Activated B cell treated with CpG ODN at 0.5 μM for 24 hours (primary cell): Measurements from ENCODE around the gene CSF1. TPM values are rescaled to one million over a fixed set of nuclear protein-coding genes. Genes with fewer than 3 reads are reported as not detected.

Experiments
- ATAC-seq: fragments of 200-7000 bp; cut with Tn5 transposase; one replicate; pipeline ENCODE4 v1.10.0; 2021; ENCODE audit warnings: low read depth, mild to moderate bottlenecking, moderate library complexity
- CTCF ChIA-PET: fragments of 350-600 bp; sonication (Branson Sonifier 250); formaldehyde crosslinking; loops from one replicate; lab custom pipeline; 2021; ENCODE audit warnings: antibody characterized with exemption; lab: Charles Lee
- POLR2A ChIA-PET: fragments of 350-600 bp; sonication (Branson Sonifier 250); formaldehyde crosslinking; loops from one replicate; lab custom pipeline; 2021; ENCODE audit warnings: antibody characterized with exemption; lab: Charles Lee
- DNase-seq: peaks from one replicate; pipeline ENCODE4 v3.0.0; 2022
- H3K27ac Mint-ChIP-seq: one replicate; pipeline ENCODE4 v1.8.0; 2020; ENCODE audit warnings: mixed read lengths
- H3K27me3 Mint-ChIP-seq: one replicate; pipeline ENCODE4 v1.8.0; 2021; ENCODE audit warnings: mixed read lengths
- H3K36me3 Mint-ChIP-seq: one replicate; pipeline ENCODE4 v1.8.0; 2021; ENCODE audit warnings: low read depth, mixed read lengths
- H3K4me1 Mint-ChIP-seq: one replicate; pipeline ENCODE4 v1.8.0; 2021; ENCODE audit warnings: mixed read lengths
- H3K4me3 Mint-ChIP-seq: one replicate; pipeline ENCODE4 v1.8.0; 2020; ENCODE audit warnings: mild to moderate bottlenecking, mixed read lengths
- H3K9me3 Mint-ChIP-seq: one replicate; pipeline ENCODE4 v1.8.0; 2020; ENCODE audit warnings: mixed read lengths
- intact Hi-C: fragments of 100-400 bp; cut with micrococcal nuclease; formaldehyde crosslinking; loops from one replicate; pipeline ENCODE4 v1.15.1; 2024
- total RNA-seq: library from RNA; stranded (reverse); gene quantifications from 2 replicates; pipeline ENCODE4 v1.2.3, GENCODE V29; 2022
- TF ChIP-seq, protein P1 (sequence below): fragments of 200-600 bp; IDR thresholded peaks from one replicate; pipeline ENCODE4 v1.8.0; 2022; ENCODE audit warnings: antibody characterized with exemption, mild to moderate bottlenecking

CSF1 gene
- total RNA-seq, 1 donor from 2014 or later: 2.0 TPM

DNA sequence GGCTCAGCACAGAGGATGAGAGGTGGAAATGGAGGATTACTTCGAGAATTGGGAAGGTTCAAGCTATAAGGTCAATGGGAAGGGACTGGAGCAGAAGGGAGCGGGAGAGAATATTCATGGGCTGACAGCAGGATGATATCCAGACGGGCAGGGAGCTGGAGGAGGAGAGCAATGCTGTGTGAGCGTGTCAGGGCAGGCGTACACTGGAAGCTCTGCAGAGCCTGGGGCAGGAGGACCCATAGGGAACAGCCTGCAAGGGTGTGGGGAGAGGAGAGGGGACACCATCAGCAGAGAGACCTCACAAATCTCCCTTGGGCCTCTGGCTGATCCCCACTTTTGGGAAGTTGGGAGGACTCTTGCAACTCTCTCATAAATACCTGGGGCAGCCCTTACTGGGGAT is 13.7 kb downstream of the CSF1 start:
- no peak overlapping the region for H3K4me3 Mint-ChIP-seq

DNA sequence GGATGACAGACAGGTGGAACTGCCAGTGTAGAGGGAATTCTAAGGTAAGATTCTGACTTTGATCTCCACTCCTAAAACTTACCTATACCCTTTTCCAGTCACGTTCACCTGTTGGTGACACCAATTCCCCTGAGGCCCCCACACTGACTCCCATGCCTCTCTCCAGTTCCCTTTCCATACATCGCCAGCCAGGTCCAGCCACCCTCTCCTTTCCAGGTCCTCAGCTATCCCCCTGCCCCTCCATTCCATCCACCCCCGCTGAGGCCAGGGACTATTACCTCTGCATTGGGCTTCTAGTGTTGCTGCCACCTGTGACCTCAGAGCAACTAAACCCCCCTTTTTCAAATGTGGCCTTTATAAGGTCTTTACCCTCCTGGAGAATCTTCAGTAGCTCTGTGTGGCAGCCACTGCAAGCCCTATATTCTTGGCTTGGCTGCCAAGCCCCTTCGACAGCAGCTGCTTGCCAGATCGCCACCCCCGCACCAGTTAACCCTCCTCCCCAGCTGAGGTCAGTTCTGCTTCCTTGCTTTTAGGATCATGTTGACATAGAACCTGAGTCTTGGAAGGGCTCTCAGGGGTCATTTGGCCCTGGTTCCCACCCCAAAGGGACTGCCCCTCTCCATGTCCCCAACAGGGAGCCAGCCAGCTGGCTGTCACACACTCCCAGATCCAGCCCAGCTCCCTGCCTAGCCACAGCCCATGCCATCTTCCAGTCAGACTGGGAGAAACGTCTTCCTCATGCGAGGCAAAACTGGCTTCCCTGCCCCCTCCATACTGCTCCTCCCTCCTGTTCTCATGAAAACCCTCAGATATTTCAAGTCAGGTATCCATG is 14.7 kb downstream of the CSF1 start:
- POLR2A ChIA-PET: no interaction called here
- H3K27me3 Mint-ChIP-seq: no peaks in the 10 kb centered on the region
- CTCF ChIA-PET: no interaction called here
- no peaks in the 10 kb centered on the region for H3K9me3 Mint-ChIP-seq
- H3K4me1 Mint-ChIP-seq: no peaks in the 10 kb centered on the region
- H3K36me3 Mint-ChIP-seq: peaks cover 3% of the 10 kb centered on the region
- ATAC-seq: no peak
- intact Hi-C loops: no loop called here
- H3K27ac Mint-ChIP-seq: no peak overlapping the region
- DNase-seq: no peak
- TF ChIP-seq, protein P1, sequence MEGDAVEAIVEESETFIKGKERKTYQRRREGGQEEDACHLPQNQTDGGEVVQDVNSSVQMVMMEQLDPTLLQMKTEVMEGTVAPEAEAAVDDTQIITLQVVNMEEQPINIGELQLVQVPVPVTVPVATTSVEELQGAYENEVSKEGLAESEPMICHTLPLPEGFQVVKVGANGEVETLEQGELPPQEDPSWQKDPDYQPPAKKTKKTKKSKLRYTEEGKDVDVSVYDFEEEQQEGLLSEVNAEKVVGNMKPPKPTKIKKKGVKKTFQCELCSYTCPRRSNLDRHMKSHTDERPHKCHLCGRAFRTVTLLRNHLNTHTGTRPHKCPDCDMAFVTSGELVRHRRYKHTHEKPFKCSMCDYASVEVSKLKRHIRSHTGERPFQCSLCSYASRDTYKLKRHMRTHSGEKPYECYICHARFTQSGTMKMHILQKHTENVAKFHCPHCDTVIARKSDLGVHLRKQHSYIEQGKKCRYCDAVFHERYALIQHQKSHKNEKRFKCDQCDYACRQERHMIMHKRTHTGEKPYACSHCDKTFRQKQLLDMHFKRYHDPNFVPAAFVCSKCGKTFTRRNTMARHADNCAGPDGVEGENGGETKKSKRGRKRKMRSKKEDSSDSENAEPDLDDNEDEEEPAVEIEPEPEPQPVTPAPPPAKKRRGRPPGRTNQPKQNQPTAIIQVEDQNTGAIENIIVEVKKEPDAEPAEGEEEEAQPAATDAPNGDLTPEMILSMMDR: no peak
- H3K4me3 Mint-ChIP-seq: no peak overlapping the region

More for the DNA sequence above, 13.7 kb downstream of the CSF1 start:
- DNase-seq: no peak
- POLR2A ChIA-PET: no interaction called here
- Mint-ChIP-seq H3K27ac (no peak overlapping the region), H3K9me3 (no peaks in the 10 kb centered on the region), H3K27me3 (no peaks in the 10 kb centered on the region), H3K4me1 (no peaks in the 10 kb centered on the region), H3K36me3 (peaks cover 3% of the 10 kb centered on the region)
- TF ChIP-seq, protein P1: no peak
- intact Hi-C loops: no loop called here
- ATAC-seq: no peak
- CTCF ChIA-PET: no interaction called here

DNA sequence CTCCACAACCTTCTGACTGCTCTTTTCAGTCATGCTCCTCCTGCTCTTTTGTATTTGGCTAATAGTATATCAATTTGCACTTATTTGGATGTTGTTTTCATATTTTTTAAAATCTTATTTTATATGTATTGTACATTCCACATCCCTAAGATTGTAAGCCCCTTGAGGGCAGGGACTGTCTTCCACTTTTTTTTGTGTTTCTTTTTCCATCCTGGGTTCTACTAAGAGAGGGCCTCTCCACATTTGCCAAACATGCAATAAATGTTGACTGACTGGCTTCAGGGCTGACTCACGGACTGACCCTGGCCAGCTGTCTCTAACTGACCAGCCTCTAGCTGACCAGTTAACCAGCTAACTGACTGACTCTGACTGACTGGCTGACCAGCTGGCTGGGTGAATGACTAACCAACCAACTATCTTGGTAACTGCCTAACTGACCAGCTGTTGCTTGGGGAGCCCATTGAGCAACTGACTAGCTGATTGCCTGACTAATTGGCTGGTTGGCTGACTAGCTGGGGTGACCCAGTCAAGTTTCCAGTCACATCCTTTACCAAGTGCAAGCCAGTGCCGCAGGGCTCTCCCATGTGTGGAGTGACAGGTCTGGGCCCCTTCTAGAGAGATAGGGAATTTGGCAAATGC is 16.1 kb downstream of the CSF1 start:
- no peak overlapping the region for H3K4me3 Mint-ChIP-seq
- no peak for DNase-seq

DNA sequence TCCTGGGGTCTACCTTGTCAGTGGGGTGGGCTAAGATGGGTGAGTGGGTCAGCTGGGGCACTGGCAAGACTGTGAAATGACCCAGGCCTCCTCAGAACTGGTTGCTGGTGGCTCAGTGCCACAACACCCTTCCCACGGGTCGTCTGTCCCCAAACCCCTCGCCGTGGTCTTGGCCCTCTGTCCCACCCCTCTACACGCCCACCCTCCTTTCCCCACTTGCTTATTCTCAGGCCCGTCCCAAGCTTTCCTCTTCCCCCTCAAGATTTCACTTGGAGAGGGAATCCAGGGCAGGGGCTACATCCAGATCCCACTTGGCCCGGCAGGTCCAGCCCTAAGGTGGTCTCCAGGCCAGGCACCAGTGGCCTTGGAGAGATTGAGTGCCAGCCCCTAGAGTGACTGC is 16.7 kb downstream of the CSF1 start:
- intact Hi-C loops: no loop called here
- ATAC-seq (no peak), DNase-seq (no peak)
- ChIA-PET POLR2A (no interaction called here), CTCF (no interaction called here)
- peaks cover 3% of the 10 kb centered on the region for H3K36me3 Mint-ChIP-seq
- H3K27me3 Mint-ChIP-seq: no peaks in the 10 kb centered on the region
- no peaks in the 10 kb centered on the region for H3K9me3 Mint-ChIP-seq
- TF ChIP-seq, protein P1: no peak
- H3K4me1 Mint-ChIP-seq: no peaks in the 10 kb centered on the region
- no peak overlapping the region for H3K4me3 Mint-ChIP-seq
- no peak overlapping the region for H3K27ac Mint-ChIP-seq

More for the DNA sequence above, 16.1 kb downstream of the CSF1 start:
- TF ChIP-seq, protein P1: no peak
- H3K36me3 Mint-ChIP-seq: peaks cover 3% of the 10 kb centered on the region
- H3K27me3 Mint-ChIP-seq: no peaks in the 10 kb centered on the region
- H3K9me3 Mint-ChIP-seq: no peaks in the 10 kb centered on the region
- ChIA-PET POLR2A (interaction anchor here (0.6 kb wide), 1 partner anchor 593 kb away, joined by 3 read pairs; no protein-coding TSS in a partner anchor), CTCF (no interaction called here)
- ATAC-seq: no peak
- intact Hi-C loops: no loop called here
- H3K4me1 Mint-ChIP-seq: no peaks in the 10 kb centered on the region
- no peak overlapping the region for H3K27ac Mint-ChIP-seq

DNA sequence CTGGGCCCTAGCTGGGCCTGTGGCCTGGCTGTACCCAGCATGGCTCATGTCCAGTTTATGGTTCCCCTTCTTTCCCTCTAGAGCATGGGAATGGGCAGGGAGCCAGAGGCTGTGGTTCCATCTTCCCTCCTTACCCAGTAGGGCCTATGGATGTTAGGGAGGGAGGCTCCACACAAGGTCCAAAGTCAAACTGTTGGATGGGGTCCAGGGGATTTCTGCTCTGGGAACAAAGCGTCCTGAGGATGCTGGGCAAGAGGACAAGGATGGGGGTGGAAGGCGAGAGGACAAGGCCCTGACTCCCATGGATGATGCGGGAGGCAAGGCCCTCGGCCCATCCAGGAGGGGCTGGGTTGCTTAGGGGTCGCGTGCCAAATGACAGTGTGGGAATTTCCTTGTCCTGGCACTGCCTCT is 17.3 kb downstream of the CSF1 start:
- ATAC-seq: no peak
- CTCF ChIA-PET: no interaction called here
- H3K36me3 Mint-ChIP-seq: peaks cover 3% of the 10 kb centered on the region
- H3K27ac Mint-ChIP-seq: no peak overlapping the region
- POLR2A ChIA-PET: no interaction called here
- DNase-seq: no peak
- no peaks in the 10 kb centered on the region for H3K4me1 Mint-ChIP-seq
- intact Hi-C loops: no loop called here
- H3K27me3 Mint-ChIP-seq: no peaks in the 10 kb centered on the region
- H3K4me3 Mint-ChIP-seq: no peak overlapping the region
- TF ChIP-seq, protein P1: no peak
- H3K9me3 Mint-ChIP-seq: no peaks in the 10 kb centered on the region
